PC-3 (cell line): ENCODE results near the gene UBE2U. TPM values are rescaled to one million over a fixed set of nuclear protein-coding genes. Genes with fewer than 3 reads are reported as not detected.
"Not testable (repeated sequence)": the region's sequence is repeated elsewhere in the genome, so short reads cannot be mapped to it uniquely, and the experiment has no call there.

ENCODE experiments used
- ATAC-seq: fragments of 200-7000 bp; cut with Tn5 transposase; 2 replicates; pipeline ENCODE4 v1.9.1; 2020; ENCODE audit warnings: mild to moderate bottlenecking, moderate library complexity
- BruUV-seq: library from RNA; stranded (reverse); fragments of 400-500 nt; replicated peaks from 2 replicates; lab custom pipeline; 2021; lab: Mats Ljungman, UMichigan
- CTCF ChIA-PET: fragments of 300-600 bp; sonication (Branson Sonifier 250); formaldehyde crosslinking; loops from one replicate; lab custom pipeline; 2022; ENCODE audit warnings: antibody characterized with exemption; lab: Charles Lee
- POLR2A ChIA-PET: fragments of 300-600 bp; sonication (Branson Sonifier 250); formaldehyde crosslinking; loops from one replicate; lab custom pipeline; 2022; ENCODE audit warnings: antibody characterized with exemption; ENCODE audit not compliant: unreplicated experiment; lab: Charles Lee
- DNase-seq: peaks from one replicate; pipeline ENCODE4 v3.0.0-alpha.2; 2015
- H2AFZ ChIP-seq: fragments of 300-600 bp; sonication (generic); 2 replicates; pipeline ENCODE4 v1.6.0; 2016; ENCODE audit warnings: antibody characterized with exemption, low read length
- H3F3A ChIP-seq: fragments of 300-600 bp; sonication (generic); one replicate; pipeline ENCODE4 v1.6.0; 2017; ENCODE audit warnings: antibody characterized with exemption, low read length, control low read depth, mild to moderate bottlenecking; ENCODE audit not compliant: unreplicated experiment
- H3K27ac ChIP-seq: fragments of 300-600 bp; sonication (generic); 2 replicates; pipeline ENCODE4 v1.5.1; 2016; ENCODE audit warnings: mild to moderate bottlenecking, low read length
- H3K27me3 ChIP-seq: fragments of 300-600 bp; sonication (generic); 2 replicates; pipeline ENCODE4 v1.6.1; 2016; ENCODE audit warnings: low read length, mixed read lengths
- H3K36me3 ChIP-seq: fragments of 300-600 bp; sonication (generic); 2 replicates; pipeline ENCODE4 v1.6.1; 2016; ENCODE audit warnings: low read depth, mixed run types, low read length, mixed read lengths
- H3K4me1 ChIP-seq: fragments of 300-600 bp; sonication (generic); 2 replicates; pipeline ENCODE4 v1.5.1; 2016; ENCODE audit warnings: low read length; ENCODE audit not compliant: insufficient read depth
- H3K4me2 ChIP-seq: fragments of 300-600 bp; sonication (generic); 2 replicates; pipeline ENCODE4 v1.6.0; 2016; ENCODE audit warnings: low read length
- H3K4me3 ChIP-seq: fragments of 300-600 bp; sonication (generic); 2 replicates; pipeline ENCODE4 v1.5.1; 2016; ENCODE audit warnings: mild to moderate bottlenecking, low read length, mixed read lengths
- H3K79me2 ChIP-seq: fragments of 300-600 bp; sonication (generic); 2 replicates; pipeline ENCODE4 v1.6.1; 2017; ENCODE audit warnings: low read length, mixed read lengths
- H3K9ac ChIP-seq: fragments of 300-600 bp; sonication (generic); 2 replicates; pipeline ENCODE4 v1.6.0; 2016; ENCODE audit warnings: mild to moderate bottlenecking, low read length
- H3K9me2 ChIP-seq: fragments of 300-600 bp; sonication (generic); replicated peaks from 2 replicates; pipeline ENCODE4 v1.6.1; 2016; ENCODE audit warnings: mixed run types, low read length, mixed read lengths
- H3K9me3 ChIP-seq: fragments of 300-600 bp; sonication (generic); 2 replicates; pipeline ENCODE4 v1.6.1; 2016; ENCODE audit warnings: low read length, mixed read lengths
- H4K20me1 ChIP-seq: fragments of 300-600 bp; sonication (generic); 2 replicates; pipeline ENCODE4 v1.6.1; 2016; ENCODE audit warnings: low read length, mixed read lengths
- EZH2 ChIP-seq: fragments of 300-600 bp; sonication (generic); IDR thresholded peaks from one replicate; pipeline ENCODE4 v1.6.1; 2017; ENCODE audit warnings: antibody characterized with exemption, mild to moderate bottlenecking, low read length; ENCODE audit not compliant: unreplicated experiment
- EZH2phosphoT487 ChIP-seq: fragments of 300-600 bp; sonication (generic); IDR thresholded peaks from 2 replicates; pipeline ENCODE4 v1.6.1; 2018; ENCODE audit warnings: mild to moderate bottlenecking, antibody characterized with exemption, low read length, borderline replicate concordance
- intact Hi-C: fragments of 100-400 bp; cut with micrococcal nuclease; formaldehyde crosslinking; loops from 2 replicates; pipeline ENCODE4 v1.9.0; 2023
- total RNA-seq: library from RNA; depleted of rRNA; stranded (reverse); fragments of >200 nt; gene quantifications from 2 replicates; pipeline ENCODE4 v1.2.3, GENCODE V29; 2014
- TF ChIP-seq, protein P1 (sequence below): fragments of 300-600 bp; sonication (generic); conservative IDR thresholded peaks from 2 replicates; pipeline ENCODE4 v1.5.1; 2017; ENCODE audit warnings: antibody characterized with exemption, low read depth, mild to moderate bottlenecking, low read length

Gene UBE2U
- total RNA-seq, 1 experiment from 2014 or later = not detected

DNA sequence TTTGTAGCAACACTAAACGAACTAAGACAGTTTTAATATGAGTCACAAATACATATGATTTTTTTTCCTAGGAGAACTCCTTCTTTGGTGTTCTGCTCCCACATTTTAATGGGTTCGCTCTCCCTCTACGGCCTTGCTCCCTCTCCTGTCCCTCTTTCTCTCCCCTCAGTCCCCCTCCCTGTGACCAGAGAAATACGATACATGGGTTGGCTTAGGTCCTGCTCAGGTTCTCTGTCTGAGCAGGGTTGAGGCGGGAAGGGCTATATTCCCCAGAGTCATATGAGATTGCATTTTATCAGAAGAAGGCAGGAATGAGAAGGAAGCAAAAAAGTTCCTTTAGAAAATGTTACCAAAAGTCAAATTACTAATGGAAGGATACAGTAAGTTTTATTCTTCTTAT lies 44.6 kb downstream of the UBE2U start:
- H3K9me3 ChIP-seq = no peaks in the 10 kb centered on the region
- H3K9ac ChIP-seq = no peak overlapping the region
- intact Hi-C loops = loop anchor here (5.0 to 10.0 kb wide), 2 partner anchors 676 to 1333 kb away; no protein-coding TSS in a partner anchor
- peaks cover 22% of the 10 kb centered on the region for H3K4me1 ChIP-seq
- DNase-seq (no peak), ATAC-seq (no peak; the same call in 1 of the 2 replicates)
- H3K4me2 ChIP-seq = no peak overlapping the region
- TF ChIP-seq EZH2 (no peak), EZH2phosphoT487 (no peak)
- TF ChIP-seq, protein P1, sequence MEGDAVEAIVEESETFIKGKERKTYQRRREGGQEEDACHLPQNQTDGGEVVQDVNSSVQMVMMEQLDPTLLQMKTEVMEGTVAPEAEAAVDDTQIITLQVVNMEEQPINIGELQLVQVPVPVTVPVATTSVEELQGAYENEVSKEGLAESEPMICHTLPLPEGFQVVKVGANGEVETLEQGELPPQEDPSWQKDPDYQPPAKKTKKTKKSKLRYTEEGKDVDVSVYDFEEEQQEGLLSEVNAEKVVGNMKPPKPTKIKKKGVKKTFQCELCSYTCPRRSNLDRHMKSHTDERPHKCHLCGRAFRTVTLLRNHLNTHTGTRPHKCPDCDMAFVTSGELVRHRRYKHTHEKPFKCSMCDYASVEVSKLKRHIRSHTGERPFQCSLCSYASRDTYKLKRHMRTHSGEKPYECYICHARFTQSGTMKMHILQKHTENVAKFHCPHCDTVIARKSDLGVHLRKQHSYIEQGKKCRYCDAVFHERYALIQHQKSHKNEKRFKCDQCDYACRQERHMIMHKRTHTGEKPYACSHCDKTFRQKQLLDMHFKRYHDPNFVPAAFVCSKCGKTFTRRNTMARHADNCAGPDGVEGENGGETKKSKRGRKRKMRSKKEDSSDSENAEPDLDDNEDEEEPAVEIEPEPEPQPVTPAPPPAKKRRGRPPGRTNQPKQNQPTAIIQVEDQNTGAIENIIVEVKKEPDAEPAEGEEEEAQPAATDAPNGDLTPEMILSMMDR = no peak
- no peak overlapping the region for H3K4me3 ChIP-seq
- no peaks in the 10 kb centered on the region for H3K27me3 ChIP-seq
- no peaks in the 10 kb centered on the region for H3K36me3 ChIP-seq
- H2AFZ ChIP-seq = no peak overlapping the region
- ChIA-PET CTCF (interaction anchor here (0.6 kb wide), 4 partner anchors 81 to 1335 kb away, joined by 3 to 10 read pairs (median 4); no protein-coding TSS in a partner anchor), POLR2A (interaction anchor here (0.6 kb wide), 1 partner anchor 49 kb away, joined by 8 read pairs; no protein-coding TSS in a partner anchor)
- no peak overlapping the region for H3K27ac ChIP-seq
- H3K9me2 ChIP-seq = no peaks in the 10 kb centered on the region
- BruUV-seq = no TSS peak
- H4K20me1 ChIP-seq = no peaks in the 10 kb centered on the region
- no peaks in the 10 kb centered on the region for H3K79me2 ChIP-seq
- H3F3A ChIP-seq = no peaks in the 10 kb centered on the region

- peaks cover 10% of the 10 kb centered on the region for H3K4me1 ChIP-seq
- H3F3A ChIP-seq, H3K27me3 ChIP-seq, BruUV-seq, H3K27ac ChIP-seq, intact Hi-C loops, H3K9me2 ChIP-seq, H3K79me2 ChIP-seq, H3K4me2 ChIP-seq, H3K9me3 ChIP-seq, H3K36me3 ChIP-seq, ATAC-seq, DNase-seq, H4K20me1 ChIP-seq, H3K4me3 ChIP-seq, POLR2A ChIA-PET, H3K9ac ChIP-seq, CTCF ChIA-PET, H2AFZ ChIP-seq: not testable (repeated sequence)
Observed at GRCh38 chr1:64250472-64250871, 47.0 kb downstream of the UBE2U start.

- H3K79me2 ChIP-seq = no peaks in the 10 kb centered on the region
- ATAC-seq (no peak; the same call in 1 of the 2 replicates), DNase-seq (no peak)
- intact Hi-C loops = no loop called here
- H4K20me1 ChIP-seq = no peaks in the 10 kb centered on the region
- TF ChIP-seq, protein P1 = peak; percentile 43; the same call in 1 of the 2 replicates
- TF ChIP-seq EZH2 = no peak
- H3K27ac ChIP-seq = no peak overlapping the region
- H3K4me3 ChIP-seq = no peak overlapping the region
- H3K27me3 ChIP-seq = no peaks in the 10 kb centered on the region
- no peak overlapping the region for H2AFZ ChIP-seq
- H3K36me3 ChIP-seq = no peaks in the 10 kb centered on the region
- POLR2A ChIA-PET = no interaction called here
- no TSS peak for BruUV-seq
- H3K4me2 ChIP-seq = no peak overlapping the region
- CTCF ChIA-PET = no interaction called here
- no peaks in the 10 kb centered on the region for H3K9me3 ChIP-seq
- H3K4me1 ChIP-seq = no peaks in the 10 kb centered on the region
- no peaks in the 10 kb centered on the region for H3F3A ChIP-seq
- H3K9me2 ChIP-seq = no peaks in the 10 kb centered on the region
- H3K9ac ChIP-seq = no peak overlapping the region
Observed at GRCh38 chr1:64251971-64252370, 48.5 kb downstream of the UBE2U start.

DNA sequence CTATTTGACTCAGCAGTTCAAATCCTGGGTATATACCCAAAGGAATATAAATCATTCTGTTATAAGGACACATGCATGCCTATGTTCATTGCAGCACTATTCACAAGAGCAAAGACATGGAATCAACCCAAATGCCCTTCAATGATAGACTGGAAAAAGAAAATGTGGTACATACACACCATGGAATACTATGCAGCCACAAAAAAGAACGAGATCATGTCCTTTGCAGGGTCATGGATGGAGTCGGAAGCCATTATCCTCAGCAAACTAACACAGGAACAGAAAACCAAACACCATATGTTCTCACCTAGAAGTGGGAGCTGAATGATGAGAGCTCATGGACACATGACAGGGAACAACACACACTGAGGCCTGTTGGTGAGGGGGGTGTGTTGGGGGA lies 53.8 kb downstream of the UBE2U start:
- H2AFZ ChIP-seq, H3F3A ChIP-seq, H3K4me2 ChIP-seq, BruUV-seq, H3K4me1 ChIP-seq, H3K9me3 ChIP-seq, H3K27me3 ChIP-seq, H4K20me1 ChIP-seq, H3K79me2 ChIP-seq, POLR2A ChIA-PET, DNase-seq, H3K27ac ChIP-seq, intact Hi-C loops, H3K4me3 ChIP-seq, ATAC-seq, H3K36me3 ChIP-seq, H3K9ac ChIP-seq, CTCF ChIA-PET, H3K9me2 ChIP-seq: not testable (repeated sequence)

GRCh38 chr1:64258444-64258843 lies 55.0 kb downstream of the UBE2U start:
- H3K27ac ChIP-seq, H3K9me3 ChIP-seq, H3K27me3 ChIP-seq, H3K79me2 ChIP-seq, BruUV-seq, H3F3A ChIP-seq, H4K20me1 ChIP-seq, ATAC-seq, H3K4me2 ChIP-seq, H3K9me2 ChIP-seq, H3K36me3 ChIP-seq, DNase-seq, intact Hi-C loops, H3K4me1 ChIP-seq, H2AFZ ChIP-seq, H3K9ac ChIP-seq, H3K4me3 ChIP-seq, CTCF ChIA-PET, POLR2A ChIA-PET: not testable (repeated sequence)
